GM21619 (cell line): ENCODE measurements around the gene VAV3.

ENCODE experiments used
- ATAC-seq: cut with Tn5 transposase; IDR thresholded peaks from one replicate; pipeline ENCODE4 v1.9.1; 2021; ENCODE audit not compliant: unreplicated experiment

The VAV3 gene

DNA sequence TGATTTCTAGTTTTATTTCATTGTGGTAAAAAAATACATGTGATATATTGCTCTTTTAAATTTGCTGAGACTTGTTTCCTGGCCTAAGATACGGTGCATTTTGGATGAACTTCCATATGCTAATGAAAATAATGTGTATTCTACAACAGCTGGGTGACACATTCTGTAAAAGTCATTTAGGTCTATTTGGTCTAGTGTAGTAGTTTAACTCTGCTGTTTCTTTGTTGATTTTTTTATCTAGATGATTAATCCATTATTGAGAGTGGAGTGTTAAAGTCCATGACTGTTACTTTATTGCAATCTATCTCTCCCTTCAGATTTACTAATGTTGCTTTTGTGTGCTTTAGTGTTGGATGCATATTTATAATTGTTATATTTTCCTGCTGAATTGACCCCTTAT is 161.4 kb downstream of the VAV3 start:
- no peak for ATAC-seq

DNA sequence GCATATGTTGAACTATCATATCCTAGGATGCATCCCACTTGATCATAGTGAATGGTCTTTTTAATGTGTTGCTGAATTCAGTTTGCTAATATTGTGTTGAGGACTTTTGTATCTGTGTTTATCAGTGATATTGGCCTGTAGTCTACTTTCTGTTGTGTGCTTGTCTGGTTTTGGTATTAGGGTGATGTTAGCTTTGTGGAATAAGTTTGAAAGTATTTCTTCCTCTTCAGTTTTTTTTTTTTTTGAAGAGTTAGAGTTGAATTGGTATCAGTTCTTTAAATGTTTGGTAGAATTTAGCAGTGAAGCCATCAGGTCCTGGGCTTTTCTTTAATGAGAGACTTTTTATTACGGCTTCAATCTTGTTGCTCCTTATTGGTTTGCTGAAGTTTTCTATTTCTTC is 162.3 kb downstream of the VAV3 start:
- ATAC-seq = no peak

DNA sequence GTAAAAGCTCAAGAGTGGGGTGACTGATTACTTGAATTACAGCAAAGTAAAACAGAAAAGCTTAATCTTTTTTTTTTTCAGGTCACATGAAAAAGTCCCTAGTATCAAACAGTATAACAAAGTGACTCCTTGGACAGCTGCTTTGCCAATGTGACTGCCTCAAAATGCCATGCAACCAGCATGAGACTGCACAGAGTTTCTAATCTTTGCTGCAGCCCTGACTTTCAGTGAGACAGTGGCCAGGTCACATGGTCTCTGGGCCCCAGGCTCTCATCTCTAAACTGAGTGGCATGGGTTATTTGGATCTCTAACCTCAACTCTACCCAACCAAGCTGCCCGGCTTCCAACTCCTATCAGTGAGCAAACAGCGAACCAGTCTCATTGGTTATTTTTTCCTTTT is 169.0 kb downstream of the VAV3 start:
- ATAC-seq = no peak

DNA sequence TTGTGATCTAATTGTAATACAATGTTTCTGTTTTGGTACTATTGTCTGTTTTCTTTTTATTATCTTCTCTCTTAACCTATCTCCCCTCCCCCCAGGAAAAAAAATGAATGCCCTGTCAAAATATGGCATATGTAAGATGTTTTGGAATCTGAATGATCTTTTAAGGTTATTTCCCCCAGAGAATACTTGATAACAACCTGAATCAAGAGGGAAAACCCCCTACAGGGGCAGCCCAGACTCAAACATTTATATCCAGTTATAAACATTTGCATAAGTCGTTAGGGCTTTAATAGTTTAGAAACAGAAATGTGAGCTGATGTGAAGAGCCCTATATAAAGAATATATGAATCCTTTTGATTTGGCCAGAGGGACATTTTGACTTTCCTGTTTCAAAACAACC is 169.5 kb downstream of the VAV3 start:
- ATAC-seq = no peak

DNA sequence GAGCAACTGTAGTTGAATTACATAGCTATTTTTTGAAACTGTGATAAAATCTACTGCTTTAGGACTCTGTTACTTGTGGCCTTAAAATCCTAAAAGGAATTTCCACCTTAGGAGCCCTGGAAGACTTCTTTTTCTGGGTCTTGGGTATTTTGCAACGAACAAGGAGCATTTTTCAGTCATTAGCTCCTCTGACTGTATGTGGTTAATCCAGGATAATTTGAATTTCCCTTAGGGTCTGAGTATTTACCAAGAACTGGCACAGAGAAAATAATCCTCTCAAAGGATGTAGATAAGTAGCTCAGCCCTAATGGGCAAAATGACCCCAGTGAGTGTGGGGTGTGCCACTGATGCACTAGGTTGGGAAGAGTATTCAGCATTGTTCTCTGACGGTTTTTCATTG is 170.4 kb downstream of the VAV3 start:
- no peak for ATAC-seq

DNA sequence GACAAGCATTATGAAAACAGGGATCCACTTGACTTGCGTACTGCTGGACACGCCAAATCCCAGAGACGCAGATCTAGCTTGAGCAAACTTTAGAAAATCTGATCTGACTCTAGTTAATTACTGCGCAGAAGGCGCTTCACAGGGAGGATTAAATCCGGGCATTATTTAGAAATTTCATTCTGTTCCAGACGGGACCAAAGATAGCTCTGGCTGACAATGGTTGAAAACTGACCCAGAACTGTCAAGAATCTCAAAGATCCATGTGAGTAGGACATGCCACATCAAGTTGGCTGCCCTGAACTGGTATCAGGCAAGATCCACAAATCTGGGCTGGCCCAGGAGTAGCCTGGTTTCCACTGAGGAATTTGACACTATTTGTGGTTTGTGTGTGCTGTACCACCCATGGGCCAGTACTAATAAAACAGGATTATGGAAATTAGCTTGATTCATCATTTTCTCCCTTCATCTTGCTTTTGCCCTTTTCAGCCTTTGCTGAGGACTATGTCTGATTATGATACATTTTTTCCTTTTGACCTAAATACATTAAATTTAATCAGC is 171.0 kb downstream of the VAV3 start:
- ATAC-seq = no peak

DNA sequence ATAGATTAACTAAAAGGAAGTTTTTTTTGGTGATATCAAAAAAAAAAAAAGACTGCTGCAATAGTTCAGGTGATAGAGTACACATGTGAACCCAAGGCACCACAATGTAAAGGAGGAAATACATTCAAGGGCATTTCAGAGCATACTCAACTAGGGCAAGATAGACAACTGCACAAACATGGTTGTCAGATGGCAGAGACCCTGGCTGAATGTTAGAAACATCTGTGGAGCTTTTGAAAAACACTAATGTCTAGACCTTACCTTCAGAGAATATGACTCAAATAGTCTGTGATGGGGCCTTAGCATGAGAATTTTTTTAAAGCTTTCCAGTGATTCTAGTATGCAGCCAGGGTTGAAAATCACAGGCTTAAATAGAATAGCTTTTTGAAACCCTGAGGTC is 173.6 kb downstream of the VAV3 start:
- ATAC-seq = no peak

DNA sequence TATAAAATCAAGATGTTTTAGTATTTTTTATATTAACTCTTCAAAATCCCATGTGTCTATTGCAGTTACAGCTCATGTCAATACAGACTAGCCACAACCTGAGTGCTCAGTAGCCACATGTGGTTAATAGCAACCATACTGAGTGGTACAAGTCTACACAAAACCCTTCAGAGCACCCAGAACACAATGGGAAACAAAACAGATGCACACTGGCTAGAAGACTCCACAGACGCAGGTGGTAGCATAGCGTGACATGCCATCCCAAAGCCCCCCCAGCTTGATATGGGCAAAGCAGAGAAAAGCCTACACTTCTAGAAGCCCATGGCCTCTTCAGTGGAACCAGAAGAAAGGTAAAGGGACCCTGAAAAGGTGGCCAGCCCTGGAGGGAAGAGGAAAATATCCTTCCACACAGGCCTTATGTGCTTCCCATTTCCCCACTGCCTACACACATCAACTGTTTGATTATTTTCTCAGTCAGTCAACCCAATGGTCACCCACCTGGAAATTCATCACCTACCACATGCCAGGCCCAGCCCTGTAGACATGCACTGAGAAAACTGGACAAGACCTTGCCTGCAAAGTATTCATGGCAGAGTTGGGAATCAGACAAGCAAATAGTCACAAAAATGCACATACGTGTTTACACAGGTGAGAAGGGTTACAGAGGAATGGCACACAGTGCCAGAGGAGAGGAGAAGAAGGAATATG is 175.0 kb downstream of the VAV3 start:
- ATAC-seq = no peak

DNA sequence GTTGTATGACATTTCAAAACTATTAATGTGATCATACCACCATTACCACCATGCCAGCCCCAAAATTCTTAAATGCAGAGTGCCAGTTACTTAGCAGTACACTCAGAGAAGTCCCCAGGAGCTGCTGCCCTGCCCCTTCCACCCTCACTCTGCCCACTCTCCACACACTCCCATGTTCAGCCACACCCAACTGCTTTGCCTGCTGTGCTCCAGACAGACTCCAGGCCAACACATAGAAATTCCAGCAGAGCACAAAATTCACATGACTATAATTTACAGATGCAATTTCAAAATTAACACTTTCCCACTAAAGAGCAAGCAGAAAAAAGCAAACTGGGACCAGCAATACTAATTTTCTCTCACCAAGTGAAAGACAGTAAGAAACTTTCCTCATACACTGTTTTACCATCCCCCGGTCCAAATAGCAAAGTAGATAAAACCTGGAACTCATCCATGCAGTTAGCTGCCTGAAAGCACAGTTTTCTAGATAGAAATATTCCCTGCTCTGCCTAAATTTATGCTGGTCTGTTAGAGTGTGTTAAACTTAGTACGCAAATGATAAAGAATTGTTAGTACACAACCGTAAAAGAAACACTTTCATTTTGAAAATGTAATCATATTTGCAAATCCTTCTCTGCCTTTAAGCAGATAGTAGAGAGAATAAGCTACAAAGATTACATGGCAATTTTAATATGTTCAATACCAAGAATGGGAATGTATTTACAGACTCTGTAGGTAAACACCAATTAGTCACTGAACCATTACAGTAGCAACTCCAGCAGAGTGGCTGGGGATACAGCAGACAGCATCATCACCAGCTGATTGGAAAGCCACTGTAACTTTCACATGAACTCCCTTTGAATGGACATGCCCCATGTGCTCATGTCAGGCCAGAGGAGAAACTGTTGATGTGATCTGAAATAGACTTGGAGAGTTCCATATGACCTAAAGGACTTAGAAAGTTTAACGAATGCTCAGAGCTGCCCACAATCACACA is 176.5 kb downstream of the VAV3 start:
- no peak for ATAC-seq

DNA sequence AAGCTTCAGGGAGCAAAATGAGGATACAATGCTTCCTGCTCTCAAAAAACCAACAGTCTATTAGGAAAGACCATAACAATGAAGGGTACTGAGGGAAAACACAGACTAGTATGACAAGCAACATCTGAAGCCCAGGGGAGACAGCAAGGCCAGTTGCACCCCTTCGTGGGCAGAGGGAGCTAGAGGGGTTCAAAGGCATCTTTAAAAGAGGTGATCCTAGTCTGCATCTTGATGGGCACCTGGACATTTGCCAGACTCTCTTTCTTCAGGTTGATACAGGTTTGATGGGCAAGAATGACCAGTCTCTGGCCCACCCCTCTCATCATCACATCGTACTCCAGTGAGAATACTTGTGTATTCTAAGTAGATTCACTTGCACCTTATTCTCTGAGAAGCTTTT is 177.7 kb downstream of the VAV3 start:
- no peak for ATAC-seq

DNA sequence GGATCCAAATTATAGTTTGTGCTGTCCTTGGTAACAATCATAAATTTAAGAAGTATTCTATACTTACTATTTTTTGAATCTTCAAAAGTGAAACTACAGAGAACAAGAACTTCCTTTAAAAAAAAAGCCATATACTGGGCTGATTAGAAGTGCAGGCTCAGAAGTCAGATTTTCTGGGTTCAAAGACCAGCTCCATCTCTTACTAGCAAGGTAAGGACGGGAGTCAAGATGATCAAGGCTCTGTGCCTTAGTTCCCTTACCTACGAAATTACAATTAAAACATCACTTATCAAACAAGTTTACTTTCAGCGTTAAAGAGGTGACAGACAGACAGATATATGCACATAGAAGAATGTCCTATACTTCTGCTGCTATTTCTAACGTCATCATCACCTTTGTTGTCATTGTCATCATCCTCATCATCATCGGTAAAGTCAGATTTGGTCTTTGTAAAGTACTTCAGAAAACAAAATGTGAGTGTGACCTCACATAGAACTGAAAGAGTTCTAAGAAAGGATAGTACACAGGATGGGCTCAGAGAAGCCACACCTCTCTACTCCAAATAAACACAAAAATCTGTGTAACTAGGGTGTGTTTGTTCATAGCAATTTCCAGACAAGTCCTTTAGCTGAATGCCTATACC is 178.7 kb downstream of the VAV3 start:
- no peak for ATAC-seq

DNA sequence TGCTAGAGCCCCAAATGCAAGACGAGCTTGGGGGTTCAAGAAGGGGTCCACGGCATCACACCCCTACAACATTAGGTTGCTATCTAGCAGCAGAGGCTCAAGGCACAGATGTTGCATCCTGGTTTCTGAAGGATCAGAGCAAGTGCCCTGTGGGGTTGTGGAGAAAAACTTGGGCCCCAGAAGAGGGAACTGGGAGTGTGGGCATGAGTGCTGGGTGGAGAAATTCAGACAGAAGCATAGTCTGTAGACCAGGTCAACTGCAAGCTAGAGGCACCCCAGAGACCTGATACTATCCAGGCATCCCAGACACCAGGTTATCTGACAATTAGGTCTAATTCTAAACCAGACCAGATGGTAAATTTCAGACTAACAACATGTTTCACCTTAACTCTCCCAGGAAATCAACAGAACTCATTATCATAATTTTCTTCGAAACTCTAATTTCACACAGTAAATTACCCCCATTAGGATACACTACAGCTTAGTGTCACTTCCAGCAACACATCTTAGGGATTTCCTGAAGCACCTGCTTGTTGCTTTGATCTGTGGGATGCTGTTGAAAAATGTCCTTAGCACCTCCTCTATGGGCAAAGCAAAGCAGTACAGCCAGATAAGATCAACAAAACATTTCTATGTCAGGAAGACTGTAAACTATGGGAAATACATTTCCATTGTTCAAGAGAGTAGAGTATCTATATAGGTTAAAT is 179.3 kb downstream of the VAV3 start:
- no peak for ATAC-seq

DNA sequence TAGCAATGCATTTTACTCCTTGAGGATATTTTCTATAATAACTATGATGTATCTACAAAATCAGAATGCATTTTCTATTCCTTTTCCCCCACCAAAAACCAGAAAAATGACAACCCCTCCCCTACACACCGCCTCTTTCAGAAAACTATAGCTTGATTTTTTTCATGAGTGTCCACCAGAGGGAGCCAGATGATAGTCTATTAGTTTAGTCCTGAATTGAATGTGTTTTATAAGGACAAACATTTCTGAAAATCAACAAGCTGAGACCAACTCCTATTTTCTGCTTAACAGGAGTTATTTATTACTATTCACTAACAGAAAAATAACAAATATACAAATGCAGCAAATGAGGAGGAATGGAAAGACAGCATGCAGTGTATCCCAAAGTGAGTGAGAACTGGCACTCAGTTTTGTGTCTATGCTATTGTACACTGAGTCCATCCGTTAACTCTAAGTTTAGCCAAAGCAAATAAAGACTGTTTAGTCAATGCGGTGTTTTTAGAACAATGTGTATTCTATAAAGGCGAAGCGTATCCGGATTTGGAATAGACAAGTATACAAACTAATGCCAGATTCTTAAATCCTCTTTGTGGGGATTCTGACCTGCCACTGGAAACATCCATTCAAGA is 182.6 kb downstream of the VAV3 start:
- no peak for ATAC-seq

DNA sequence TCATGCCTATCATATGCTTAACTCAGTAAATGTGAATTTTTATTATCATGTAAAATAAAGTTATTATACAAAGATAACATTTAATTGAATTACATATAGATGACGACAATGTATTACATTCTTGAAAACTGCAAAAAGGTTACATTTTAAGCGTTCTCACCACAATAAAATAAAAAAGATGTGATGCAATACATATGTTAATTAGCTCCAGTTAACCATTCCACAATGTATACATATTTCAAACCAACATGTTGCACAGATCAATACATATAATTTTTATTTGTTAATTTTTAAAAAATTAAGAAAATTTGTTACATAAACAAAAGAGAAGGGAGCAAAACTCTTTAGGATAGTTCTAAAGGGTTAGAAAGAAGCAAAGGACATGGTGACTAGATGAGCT is 183.7 kb downstream of the VAV3 start:
- ATAC-seq = no peak

DNA sequence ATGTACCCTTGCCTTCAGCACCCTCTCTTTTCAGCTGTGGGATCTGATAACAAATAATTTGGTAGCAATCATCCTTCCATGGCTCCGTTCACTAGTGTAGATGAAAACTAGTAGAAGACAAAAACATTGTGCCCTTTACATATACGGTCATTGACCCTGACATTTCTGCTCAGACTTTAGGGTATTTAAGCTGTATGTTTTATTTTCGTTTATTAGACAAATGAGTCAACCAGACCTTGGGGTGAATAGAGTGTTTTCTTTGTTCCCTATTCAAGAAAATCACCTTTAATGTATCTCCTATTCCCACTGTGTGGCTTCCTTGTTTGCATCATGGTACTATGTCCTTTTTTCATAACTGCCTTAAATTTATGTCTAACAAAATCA is 187.3 kb downstream of the VAV3 start:
- ATAC-seq = peak; percentile 11

DNA sequence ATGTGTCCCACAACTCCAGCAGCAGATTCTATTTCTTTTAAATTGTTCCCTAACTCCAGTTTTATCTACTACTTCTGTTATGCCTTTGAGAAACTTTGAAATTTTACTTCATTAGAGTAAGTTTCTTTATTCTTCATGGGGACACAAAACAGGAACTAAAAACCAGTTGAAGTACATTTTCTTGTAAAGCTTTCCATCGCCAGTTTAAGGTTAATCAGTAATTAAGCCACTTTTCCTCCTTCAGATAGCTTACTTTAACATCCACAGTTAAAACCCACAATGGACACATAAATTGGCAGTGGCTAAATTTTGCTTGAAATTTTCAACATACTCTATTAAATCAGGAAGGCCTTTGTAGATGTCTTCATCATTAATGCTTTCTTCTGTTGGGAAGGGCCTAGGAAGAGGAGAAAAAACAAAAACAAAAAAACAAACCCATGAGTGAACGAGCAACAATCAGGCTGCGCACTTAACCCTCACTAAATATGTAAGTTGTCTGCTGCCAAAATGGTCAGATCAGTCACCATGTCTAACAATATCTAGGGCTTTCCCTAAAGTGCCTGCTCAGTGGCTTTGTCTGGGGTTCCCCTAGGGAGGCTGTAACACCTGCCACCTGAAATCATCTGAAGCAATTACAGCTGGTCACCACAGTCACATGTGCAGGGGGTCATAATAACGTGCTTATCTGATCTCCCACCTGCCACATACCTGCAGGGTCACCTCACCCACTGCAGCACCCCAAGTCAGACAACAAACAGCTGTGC is 187.9 kb downstream of the VAV3 start:
- ATAC-seq = peak; percentile 89

DNA sequence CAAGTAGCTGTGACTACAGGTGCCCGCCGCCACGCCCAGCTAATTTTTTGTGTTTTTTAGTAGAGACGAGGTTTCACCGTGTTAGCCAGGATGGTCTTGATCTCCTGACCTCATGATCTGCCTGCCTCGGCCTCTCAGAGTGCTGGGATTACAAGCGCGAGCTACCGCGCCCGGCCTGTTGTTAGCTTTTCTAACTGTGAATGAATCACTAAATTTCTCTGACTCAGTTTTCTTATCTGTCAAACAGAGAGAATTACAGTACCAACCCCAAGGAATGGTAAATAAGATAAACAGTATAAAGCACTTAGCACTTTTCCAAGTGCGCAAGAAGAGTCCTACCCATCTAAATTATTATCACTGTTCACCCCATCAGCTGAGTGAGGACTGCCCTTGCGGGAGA is 193.6 kb downstream of the VAV3 start:
- no peak for ATAC-seq

DNA sequence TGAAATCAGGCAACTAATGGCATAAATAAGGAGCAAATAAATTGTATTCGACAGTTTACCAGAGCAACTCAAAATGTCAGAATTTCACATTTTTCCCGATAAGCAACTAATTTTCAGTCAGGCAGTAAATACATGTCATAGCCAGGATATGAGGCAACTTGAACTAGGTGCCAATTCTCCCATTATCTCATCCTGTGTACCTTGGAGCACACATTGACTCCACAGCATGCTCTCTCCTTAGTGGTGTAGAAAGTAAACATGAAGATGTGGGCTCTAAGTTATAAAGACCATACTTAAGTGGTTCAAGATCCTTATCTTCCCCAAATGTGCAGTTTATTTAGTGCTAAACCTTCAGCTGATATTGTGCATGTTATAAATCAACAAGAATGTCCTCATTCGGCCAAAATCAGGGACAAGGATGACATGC is 197.8 kb downstream of the VAV3 start:
- no peak for ATAC-seq

DNA sequence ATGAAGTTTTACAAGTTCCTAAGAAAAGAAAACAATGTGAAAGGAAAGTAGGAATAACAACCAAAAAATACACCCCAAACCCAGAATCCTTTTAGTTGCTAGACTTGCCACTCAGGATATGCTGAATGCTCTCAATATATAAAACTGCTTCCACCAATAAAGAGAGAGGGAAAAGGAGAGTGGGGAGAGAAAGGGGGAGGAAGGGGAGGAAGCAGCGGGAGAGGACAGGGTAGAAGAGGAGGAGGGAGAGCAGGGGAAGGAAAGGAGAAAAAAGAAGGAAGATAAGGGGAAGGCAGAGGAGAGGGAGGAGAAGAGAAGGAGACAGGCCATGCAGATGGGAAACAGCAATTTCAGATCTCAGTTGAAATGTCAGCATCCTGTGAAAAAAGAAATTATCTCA is 198.4 kb downstream of the VAV3 start:
- no peak for ATAC-seq
